CD4-positive, alpha-beta memory T cell (primary cell): ENCODE results near the gene VPS13D. TPM values are rescaled to one million over a fixed set of nuclear protein-coding genes. Genes with fewer than 3 reads are reported as not detected.
"Not testable (repeated sequence)": the region's sequence is repeated elsewhere in the genome, so short reads cannot be mapped to it uniquely, and the experiment has no call there.

Source experiments
- CTCF ChIA-PET: fragments of 350-600 bp; sonication (Branson Sonifier 250); formaldehyde crosslinking; loops from one replicate; lab custom pipeline; 2021; ENCODE audit warnings: inconsistent platforms; ENCODE audit not compliant: partially characterized antibody; lab: Charles Lee
- POLR2A ChIA-PET: fragments of 350-600 bp; sonication (Branson Sonifier 250); formaldehyde crosslinking; loops from one replicate; lab custom pipeline; 2021; ENCODE audit not compliant: partially characterized antibody; lab: Charles Lee
- DNase-seq, 5 donors: peaks; one replicate each; pipeline versions ENCODE4 v3.0.0 to v3.0.0-alpha.2; 2020 to 2022; ENCODE audit warnings: mixed read lengths in 1 of 5
- H3K27ac ChIP-seq: one replicate; pipeline ENCODE4 v1.7.0; 2013; ENCODE audit warnings: low read depth, low read length
- H3K27me3 ChIP-seq: 2 replicates; pipeline ENCODE4 v1.7.0; 2013; ENCODE audit warnings: mild to moderate bottlenecking, low read length, moderate library complexity; ENCODE audit not compliant: insufficient read depth
- H3K36me3 ChIP-seq: 2 replicates; pipeline ENCODE4 v1.7.0; 2013; ENCODE audit warnings: mild to moderate bottlenecking, low read length, moderate library complexity; ENCODE audit not compliant: insufficient read depth
- H3K4me1 ChIP-seq: 2 replicates; pipeline ENCODE4 v1.7.0; 2013; ENCODE audit warnings: mild to moderate bottlenecking, low read length, moderate library complexity; ENCODE audit not compliant: insufficient read depth
- H3K4me3 ChIP-seq, 2 donors: one replicate each; pipeline ENCODE4 v1.7.0; 2013; ENCODE audit warnings: low read length in 2 of 2, mild to moderate bottlenecking in 1 of 2
- H3K9me3 ChIP-seq, 2 donors: one replicate each; pipeline ENCODE4 v1.7.0; 2013; ENCODE audit warnings: low read length in 2 of 2, control low read depth in 1 of 2; ENCODE audit not compliant: control insufficient read depth in 1 of 2
- H3K27ac Mint-ChIP-seq, 7 donors: one replicate each; pipeline ENCODE4 v1.8.0; 2020 to 2021; ENCODE audit warnings: mixed read lengths in 7 of 7, mild to moderate bottlenecking in 6 of 7, inconsistent platforms in 3 of 7, moderate library complexity in 3 of 7
- H3K27me3 Mint-ChIP-seq, 2 donors: one replicate each; pipeline ENCODE4 v1.8.0; 2020 to 2021; ENCODE audit warnings: mixed read lengths in 2 of 2
- H3K36me3 Mint-ChIP-seq, 2 donors: one replicate each; pipeline ENCODE4 v1.8.0; 2020 to 2021; ENCODE audit warnings: mixed read lengths in 2 of 2, inconsistent platforms in 1 of 2, mild to moderate bottlenecking in 1 of 2
- H3K4me1 Mint-ChIP-seq, 4 donors: one replicate each; pipeline ENCODE4 v1.8.0; 2020 to 2021; ENCODE audit warnings: mixed read lengths in 4 of 4, mild to moderate bottlenecking in 1 of 4
- H3K4me3 Mint-ChIP-seq, 8 donors: one replicate each; pipeline ENCODE4 v1.8.0; 2020 to 2021; ENCODE audit warnings: mixed read lengths in 8 of 8, mild to moderate bottlenecking in 7 of 8, moderate library complexity in 6 of 8, inconsistent platforms in 3 of 8
- H3K9me3 Mint-ChIP-seq, 8 donors: one replicate each; pipeline ENCODE4 v1.8.0; 2020 to 2021; ENCODE audit warnings: mixed read lengths in 8 of 8, mild to moderate bottlenecking in 5 of 8, inconsistent platforms in 3 of 8, moderate library complexity in 1 of 8
- intact Hi-C: fragments of 100-400 bp; cut with micrococcal nuclease; formaldehyde crosslinking; loops from one replicate; pipeline ENCODE4 v1.15.1; 2023
- polyA plus RNA-seq, 2 donors: library from polyadenylated mRNA; unstranded; fragments of 300-500 nt; fragmentation: Illumina TruSeq; gene quantifications; one replicate each; pipeline ENCODE4 v1.2.3, GENCODE V29; 2021
- total RNA-seq, 2 experiments: library from RNA; stranded (reverse); gene quantifications; one replicate each; pipeline ENCODE4 v1.2.3, GENCODE V29; 2021

The VPS13D gene
- total and polyA plus RNA-seq, 4 experiments from 2014 or later, result 10.2 to 96.3 (median 52.5) TPM

DNA sequence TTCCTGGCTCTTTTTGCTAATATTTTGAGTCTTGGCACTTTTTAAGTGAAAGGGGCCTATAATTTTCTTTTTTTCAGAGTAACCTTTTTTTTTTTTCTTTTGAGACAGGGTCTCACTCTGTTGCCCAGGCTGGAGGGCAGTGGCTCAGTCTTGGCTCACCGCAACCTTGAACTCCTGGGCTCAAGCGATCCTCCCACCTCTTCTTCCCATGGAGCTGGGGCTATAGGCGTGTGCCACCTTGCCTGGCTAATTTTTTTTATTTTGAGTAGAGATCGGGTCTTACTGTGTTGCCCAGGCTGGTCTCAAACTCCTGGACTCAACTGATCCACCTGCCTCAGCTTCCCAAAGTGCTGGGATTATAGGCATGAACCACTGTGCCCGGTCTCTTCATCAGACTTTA lies 285.4 kb downstream of the VPS13D start:
- intact Hi-C loops, result no loop called here
- peaks cover 25 to 60% (median 45%) of the 10 kb centered on the region in 4 donors for H3K4me1 Mint-ChIP-seq
- CTCF ChIA-PET, result interaction anchor here (0.7 to 1.3 kb wide), 2 partner anchors 86 to 388 kb away, joined by 3 to 5 read pairs; no protein-coding TSS in a partner anchor

DNA sequence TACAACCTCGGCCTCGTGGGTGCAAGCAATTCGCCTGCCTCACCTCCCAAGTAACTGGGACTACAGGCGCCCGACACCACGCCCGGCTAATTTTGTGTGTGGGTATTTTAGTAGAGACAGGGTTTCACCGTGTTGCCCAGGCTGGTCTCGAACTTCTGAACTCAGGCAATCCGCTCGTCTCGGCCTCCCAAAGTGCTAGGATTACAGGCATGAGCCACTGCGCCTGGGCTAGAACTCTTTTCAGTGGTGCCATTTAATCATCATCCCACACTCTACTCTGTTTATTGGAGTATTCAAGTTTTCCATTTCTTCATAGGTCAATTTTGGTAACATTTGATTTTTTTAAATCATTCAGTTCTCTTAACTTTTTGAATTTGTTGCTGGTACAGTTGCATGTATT lies 286.9 kb downstream of the VPS13D start:
- peaks cover 0 to 8% (median under 1%) of the 10 kb centered on the region in 8 donors for H3K9me3 Mint-ChIP-seq
- POLR2A ChIA-PET, result no interaction called here
- intact Hi-C loops, result no loop called here

More for the DNA sequence above, 285.4 kb downstream of the VPS13D start:
- H3K27me3 ChIP-seq, result no peaks in the 10 kb centered on the region
- peaks cover 29 to 37% of the 10 kb centered on the region in 2 donors for H3K36me3 Mint-ChIP-seq
- H3K27me3 Mint-ChIP-seq, result no peaks in the 10 kb centered on the region
- peaks cover 0 to 8% (median under 1%) of the 10 kb centered on the region in 8 donors for H3K9me3 Mint-ChIP-seq
- no peak overlapping the region for H3K27ac ChIP-seq
- H3K4me3 ChIP-seq, result no peak overlapping the region
- no peak overlapping the region for H3K4me3 Mint-ChIP-seq
- no peak overlapping the region for H3K27ac Mint-ChIP-seq
- peaks cover 17% of the 10 kb centered on the region for H3K4me1 ChIP-seq
- no peak for DNase-seq
- no peaks in the 10 kb centered on the region for H3K36me3 ChIP-seq
- no peaks in the 10 kb centered on the region for H3K9me3 ChIP-seq
- POLR2A ChIA-PET, result no interaction called here

DNA sequence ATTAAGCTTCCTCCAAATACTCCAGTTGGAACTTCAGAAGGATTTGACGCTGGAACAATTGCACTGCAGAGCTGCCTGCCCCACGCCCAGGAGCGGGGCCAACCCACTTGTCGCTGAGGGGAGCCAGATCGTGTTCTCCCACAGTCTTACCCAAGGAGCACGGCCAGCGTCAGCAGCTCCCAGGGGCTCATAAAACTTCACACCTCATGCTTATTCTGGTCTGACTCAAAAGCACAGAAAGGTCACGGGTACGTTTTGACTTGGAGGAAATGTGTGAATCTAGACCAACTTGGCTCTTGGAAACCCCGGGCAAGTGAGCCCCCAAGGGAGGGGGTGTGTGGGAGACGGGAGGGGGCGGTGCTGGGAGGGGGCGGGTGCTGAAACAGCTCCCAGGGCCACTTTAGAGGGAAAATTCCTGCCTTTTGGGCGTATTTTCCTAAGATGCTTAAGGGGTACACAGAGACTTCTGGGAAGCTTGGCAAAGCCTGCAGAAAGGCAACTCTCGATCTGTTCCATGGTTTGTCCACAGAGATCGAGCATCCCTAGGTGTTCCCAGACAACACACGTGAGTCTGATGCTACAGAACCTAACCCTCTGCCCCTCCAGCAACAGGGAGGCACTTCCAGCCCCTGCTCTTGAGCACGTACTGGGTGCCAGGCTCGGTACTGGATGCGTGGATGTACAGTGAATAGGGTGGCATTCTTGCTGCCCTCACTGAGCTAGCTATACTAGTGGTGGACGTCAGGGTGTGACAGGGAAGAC lies 289.3 kb downstream of the VPS13D start:
- peak overlapping the region in 3 of 7 donors; percentile 42 to 72 (median 57) for H3K27ac Mint-ChIP-seq
- H3K4me3 Mint-ChIP-seq, result no peak overlapping the region
- POLR2A ChIA-PET, result interaction anchor here (0.9 to 1.4 kb wide), 2 partner anchors 9 to 10 kb away, joined by 3 to 6 read pairs; no protein-coding TSS in a partner anchor

More for the DNA sequence above, 286.9 kb downstream of the VPS13D start:
- CTCF ChIA-PET, result interaction anchor here (1.3 kb wide), 1 partner anchor 85 kb away, joined by 5 read pairs; no protein-coding TSS in a partner anchor
- peaks cover 19 to 29% of the 10 kb centered on the region in 2 donors for H3K36me3 Mint-ChIP-seq
- Histone ChIP-seq H3K36me3 (no peaks in the 10 kb centered on the region), H3K27ac (no peak overlapping the region), H3K4me3 (no peak overlapping the region), H3K27me3 (no peaks in the 10 kb centered on the region), H3K4me1 (peaks cover 3% of the 10 kb centered on the region), H3K9me3 (no peaks in the 10 kb centered on the region)
- H3K27me3 Mint-ChIP-seq, result no peaks in the 10 kb centered on the region
- peaks cover 16 to 49% (median 33%) of the 10 kb centered on the region in 4 donors for H3K4me1 Mint-ChIP-seq
- H3K4me3 Mint-ChIP-seq, result no peak overlapping the region
- DNase-seq, result no peak
- H3K27ac Mint-ChIP-seq, result peak overlapping the region in 3 of 7 donors; percentile 36 to 75 (median 46)

DNA sequence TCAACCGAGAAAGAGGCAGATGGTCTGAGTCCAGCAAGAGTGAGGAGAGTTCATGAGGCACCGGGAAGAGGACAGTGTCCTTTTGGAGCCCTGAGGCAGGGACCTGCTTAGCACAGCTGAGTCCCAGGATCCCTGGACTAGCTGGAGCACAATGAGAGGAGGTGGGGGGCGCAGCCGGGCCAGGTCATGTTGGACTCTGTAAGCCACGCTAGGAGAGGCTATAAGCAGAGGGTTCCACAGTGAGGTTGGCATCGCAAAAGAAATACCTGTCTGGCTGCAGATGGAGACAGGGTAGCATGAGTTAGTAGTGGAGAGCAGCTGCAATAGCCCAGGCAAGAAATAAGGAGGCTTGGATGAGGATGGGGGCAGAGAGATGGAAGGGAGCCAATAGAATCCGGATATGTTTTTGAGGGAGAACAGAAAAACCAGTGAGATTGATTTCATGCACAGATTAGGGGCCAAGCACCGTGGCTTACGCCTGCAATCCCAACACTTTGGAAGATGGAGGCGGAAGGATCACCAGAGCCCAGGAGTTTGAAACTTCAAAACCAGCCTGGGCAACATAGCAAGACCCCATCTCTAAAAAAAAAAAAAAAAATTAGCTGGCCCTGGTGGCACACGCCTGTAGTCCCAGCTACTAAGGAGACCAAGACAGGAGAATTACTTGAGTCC lies 290.0 kb downstream of the VPS13D start:
- Histone ChIP-seq H3K36me3 (no peaks in the 10 kb centered on the region), H3K9me3 (no peaks in the 10 kb centered on the region), H3K27ac (no peak overlapping the region), H3K27me3 (no peaks in the 10 kb centered on the region), H3K4me3 (no peak overlapping the region), H3K4me1 (no peaks in the 10 kb centered on the region)
- no peaks in the 10 kb centered on the region for H3K27me3 Mint-ChIP-seq
- H3K4me1 Mint-ChIP-seq, result peaks cover 6 to 22% (median 11%) of the 10 kb centered on the region in 4 donors
- H3K9me3 Mint-ChIP-seq, result peaks cover 0 to 2% (median 0%) of the 10 kb centered on the region in 8 donors
- H3K36me3 Mint-ChIP-seq, result peaks cover 4 to 5% of the 10 kb centered on the region in 2 donors
- H3K27ac Mint-ChIP-seq, result peak overlapping the region in 5 of 7 donors; percentile 42 to 82 (median 58)
- POLR2A ChIA-PET, result interaction anchor here (0.6 to 1.4 kb wide), 3 partner anchors 9 to 102 kb away, joined by 3 to 6 read pairs (median 3); no protein-coding TSS in a partner anchor
- H3K4me3 Mint-ChIP-seq, result no peak overlapping the region
- CTCF ChIA-PET, result no interaction called here
- intact Hi-C loops, result no loop called here
- DNase-seq, result no peak

More for the DNA sequence above, 289.3 kb downstream of the VPS13D start:
- no peak for DNase-seq
- peaks cover 10 to 28% (median 16%) of the 10 kb centered on the region in 4 donors for H3K4me1 Mint-ChIP-seq
- peaks cover 10 to 11% of the 10 kb centered on the region in 2 donors for H3K36me3 Mint-ChIP-seq
- Histone ChIP-seq H3K27ac (no peak overlapping the region), H3K9me3 (no peaks in the 10 kb centered on the region), H3K27me3 (no peaks in the 10 kb centered on the region), H3K36me3 (no peaks in the 10 kb centered on the region), H3K4me1 (no peaks in the 10 kb centered on the region), H3K4me3 (no peak overlapping the region)
- CTCF ChIA-PET, result no interaction called here
- H3K9me3 Mint-ChIP-seq, result peaks cover 0 to 1% (median 0%) of the 10 kb centered on the region in 8 donors
- intact Hi-C loops, result no loop called here
- H3K27me3 Mint-ChIP-seq, result no peaks in the 10 kb centered on the region

DNA sequence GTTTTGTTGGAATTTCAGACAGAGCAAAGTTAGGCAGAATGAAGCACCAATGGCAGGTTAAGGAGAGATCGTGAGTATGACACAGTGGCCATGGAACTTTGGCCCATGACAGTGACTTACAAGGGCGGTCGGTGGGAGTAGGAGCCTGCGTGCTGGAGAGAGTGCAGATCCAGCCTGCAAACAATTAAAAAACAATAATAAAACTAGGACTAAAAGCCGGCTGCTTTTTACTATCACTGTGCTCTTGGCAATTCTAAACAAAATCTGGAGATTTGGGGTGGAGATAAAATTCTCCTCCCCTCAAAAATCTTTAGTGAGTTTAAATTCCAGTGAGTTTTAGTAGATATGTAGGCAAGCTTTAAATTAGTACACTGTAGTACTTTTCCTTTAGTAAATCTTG lies 291.3 kb downstream of the VPS13D start:
- Histone ChIP-seq H3K4me3 (no peak overlapping the region), H3K9me3 (no peaks in the 10 kb centered on the region), H3K4me1 (no peaks in the 10 kb centered on the region), H3K36me3 (no peaks in the 10 kb centered on the region), H3K27me3 (no peaks in the 10 kb centered on the region), H3K27ac (no peak overlapping the region)
- POLR2A ChIA-PET, result interaction anchor here (1.3 to 1.4 kb wide), 3 partner anchors 11 to 96 kb away, joined by 3 read pairs; no protein-coding TSS in a partner anchor
- H3K27me3 Mint-ChIP-seq, result no peaks in the 10 kb centered on the region
- peak overlapping the region in 1 of 7 donors; percentile 48 for H3K27ac Mint-ChIP-seq
- H3K36me3 Mint-ChIP-seq, result peaks cover 4% of the 10 kb centered on the region in 2 donors
- H3K4me1 Mint-ChIP-seq, result peaks cover 4 to 15% (median 8%) of the 10 kb centered on the region in 4 donors
- no peak overlapping the region for H3K4me3 Mint-ChIP-seq
- H3K9me3 Mint-ChIP-seq, result peaks cover 0 to 2% (median 0%) of the 10 kb centered on the region in 8 donors
- no peak for DNase-seq
- intact Hi-C loops, result no loop called here
- CTCF ChIA-PET, result no interaction called here

DNA sequence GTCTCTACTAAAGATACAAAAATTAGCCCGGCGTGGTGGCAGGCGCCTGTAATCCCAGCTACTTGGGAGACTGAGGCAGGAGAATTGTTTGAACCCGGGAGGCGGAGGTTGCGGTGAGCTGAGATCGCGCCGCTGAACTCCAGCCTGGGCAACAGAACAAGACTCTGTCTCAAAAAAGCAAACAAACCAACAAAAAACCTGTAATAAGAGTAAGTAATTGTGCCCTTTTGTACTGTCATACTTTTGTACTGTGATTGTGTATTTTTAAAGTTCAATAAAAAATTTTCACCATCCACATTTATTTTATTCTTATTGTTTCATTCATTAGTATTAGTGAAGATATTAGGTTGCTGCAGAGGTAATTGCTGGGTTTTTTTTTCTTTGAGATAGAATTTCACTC lies 292.9 kb downstream of the VPS13D start:
- H3K9me3 Mint-ChIP-seq, H3K4me1 ChIP-seq, H3K36me3 Mint-ChIP-seq, H3K27me3 Mint-ChIP-seq, DNase-seq, H3K4me3 ChIP-seq, H3K36me3 ChIP-seq, intact Hi-C loops, H3K27ac ChIP-seq, H3K4me3 Mint-ChIP-seq, CTCF ChIA-PET, H3K27me3 ChIP-seq, H3K9me3 ChIP-seq, H3K27ac Mint-ChIP-seq, H3K4me1 Mint-ChIP-seq: not testable (repeated sequence)
- POLR2A ChIA-PET, result interaction anchor here (1.3 kb wide), 1 partner anchor 88 kb away, joined by 3 read pairs; no protein-coding TSS in a partner anchor

DNA sequence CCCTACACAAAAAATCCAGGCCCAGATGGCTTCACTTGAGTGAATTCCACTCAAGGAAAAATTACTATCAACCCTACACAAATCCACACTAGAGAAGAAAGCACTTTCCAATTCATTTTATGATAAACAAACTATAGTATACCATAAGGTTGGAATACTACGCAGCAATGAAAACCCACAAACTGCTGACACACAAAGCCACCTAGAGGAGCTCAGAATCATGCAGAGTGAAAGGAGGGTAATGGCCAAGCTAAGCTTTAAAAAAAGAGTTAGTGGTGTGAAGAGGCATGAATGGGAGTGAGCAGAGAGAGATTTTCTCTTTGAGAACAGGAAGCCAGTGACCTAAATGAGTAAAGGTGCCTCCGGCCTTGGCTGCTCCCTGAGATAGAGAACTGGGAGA lies 294.4 kb downstream of the VPS13D start:
- no peak overlapping the region for H3K4me3 ChIP-seq
- ChIA-PET POLR2A (no interaction called here), CTCF (no interaction called here)
- no peaks in the 10 kb centered on the region for H3K36me3 ChIP-seq
- H3K9me3 ChIP-seq, result no peaks in the 10 kb centered on the region
- Mint-ChIP-seq H3K27me3 (no peaks in the 10 kb centered on the region), H3K9me3 (peaks cover 0 to 2% (median 0%) of the 10 kb centered on the region in 8 donors), H3K36me3 (no peaks in the 10 kb centered on the region), H3K4me1 (peaks cover under 1 to 10% (median 3%) of the 10 kb centered on the region in 4 donors), H3K4me3 (no peak overlapping the region), H3K27ac (peak overlapping the region in 1 of 7 donors; percentile 81)
- intact Hi-C loops, result no loop called here
- no peak for DNase-seq
- no peaks in the 10 kb centered on the region for H3K27me3 ChIP-seq
- peaks cover 2% of the 10 kb centered on the region for H3K4me1 ChIP-seq
- no peak overlapping the region for H3K27ac ChIP-seq
